SU-DHL-6 (cell line): ENCODE results near the gene CARHSP1.

Experiments used
- CTCF ChIP-seq: fragments of 200-600 bp; sonication (generic); IDR thresholded peaks from one replicate; pipeline ENCODE4 v1.5.1; 2017; ENCODE audit warnings: antibody characterized with exemption, mild to moderate bottlenecking, low read length, moderate library complexity; ENCODE audit not compliant: insufficient read depth, poor library complexity, severe bottlenecking
- EZH2phosphoT487 ChIP-seq: fragments of 200-600 bp; sonication (generic), shearing (Covaris generic); conservative IDR thresholded peaks from 2 replicates; pipeline ENCODE4 v1.6.1; 2018; ENCODE audit warnings: mild to moderate bottlenecking, antibody characterized with exemption, low read length, moderate library complexity, mixed read lengths

GRCh38 chr16:8851761-8852403 is 16.9 kb downstream of the CARHSP1 start:
- TF ChIP-seq CTCF (no peak), EZH2phosphoT487 (no peak)
